ENCODE results near the gene EP400. TPM values are rescaled to one million over a fixed set of nuclear protein-coding genes. Genes with fewer than 3 reads are reported as not detected.

EP400 gene
- total and polyA plus RNA-seq, 9 of the 15 experiments (the other 6 are each of a cell fraction or from before 2014, with no cell fraction given): 4.5 to 58.0 (median 7.0) TPM

DNA sequence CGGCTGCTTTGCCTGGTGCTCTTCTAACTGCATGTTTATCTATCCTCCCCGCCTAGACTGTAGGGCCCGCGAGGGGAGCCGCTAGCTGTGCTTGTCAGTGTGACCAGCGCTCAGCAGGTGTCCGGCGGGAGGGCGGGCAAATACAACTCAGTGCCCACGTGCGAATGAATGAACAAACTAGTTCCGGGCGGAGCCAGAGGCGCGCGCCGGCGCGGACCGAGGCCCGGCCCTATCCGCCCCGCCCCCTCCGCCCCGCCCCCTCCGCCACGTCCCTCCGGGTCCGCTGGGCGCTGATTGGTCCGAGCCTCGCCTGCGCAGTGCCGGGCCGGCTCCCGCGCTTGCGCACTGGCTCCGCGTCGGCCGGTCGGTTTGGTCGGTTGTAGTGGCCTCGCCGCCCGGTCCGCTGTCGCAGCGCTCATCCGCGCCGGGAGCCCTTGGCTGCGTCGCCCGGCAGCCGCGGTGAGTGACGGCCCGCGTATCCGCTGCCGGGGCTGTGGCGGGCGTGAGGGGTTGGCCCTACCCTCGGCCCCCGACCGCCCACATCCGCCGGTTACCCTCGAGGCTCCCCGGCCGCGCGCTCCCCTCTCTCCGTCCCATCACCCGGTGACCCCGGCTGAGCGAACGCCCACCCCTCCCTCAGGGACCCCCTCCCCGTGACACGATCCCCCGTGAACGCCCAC is 134.3 kb downstream of the EP400 start (continued):
- TF ChIP-seq TRIM25 (IDR thresholded peaks at IDR 0.05; ENCODE audit: borderline replicate concordance) (no peak), ZZZ3 (IDR thresholded peaks at IDR 0.05) (no peak), CBFA2T3 (IDR thresholded peaks at IDR 0.05) (peak; percentile 39; the same call in 1 of the 2 replicates), CHD2 (IDR thresholded peaks at IDR 0.05; ENCODE audit: low read depth, low read length) (peak; percentile 14; the same call in 1 of the 2 replicates), TAL1 (IDR thresholded peaks at IDR 0.05) (no peak), POLR2B (IDR thresholded peaks at IDR 0.05; ENCODE audit: low read depth, partially characterized antibody) (peak; percentile 86), MITF (IDR thresholded peaks at IDR 0.05) (0 out of 2 replicates have a peak, but pooled peaks have one; percentile 8), ZNF24 (IDR thresholded peaks at IDR 0.05) (peak; percentile 74), POLR2H (tag; IDR thresholded peaks at IDR 0.05; ENCODE audit: low read depth) (peak; percentile 42), PHF21A (IDR thresholded peaks at IDR 0.05; ENCODE audit: borderline replicate concordance, low read depth) (no peak), PRPF4 (IDR thresholded peaks at IDR 0.05; ENCODE audit: insufficient read depth, low read depth, low read length, poor library complexity, severe bottlenecking) (peak; percentile 37), SMAD3 (CRISPR knock-in tag; conservative IDR thresholded peaks at IDR 0.05) (no peak), LEF1 (IDR thresholded peaks at IDR 0.05) (0 out of 2 replicates have a peak, but pooled peaks have one; percentile 51), GATAD2B (IDR thresholded peaks at IDR 0.05; ENCODE audit: borderline replicate concordance) (peak; percentile 44; the same call in 1 of the 2 replicates), NCOA6 (IDR thresholded peaks at IDR 0.05) (no peak), ZKSCAN3 (CRISPR knock-in tag; IDR thresholded peaks at IDR 0.05) (no peak), ZNF133 (CRISPR knock-in tag; IDR thresholded peaks at IDR 0.05) (no peak), TCFL5 (CRISPR knock-in tag; conservative IDR thresholded peaks at IDR 0.05) (no peak), EP400 (IDR thresholded peaks at IDR 0.05) (peak; percentile 79), NONO (IDR thresholded peaks at IDR 0.05; ENCODE audit: low read depth in 2 of 2, low read length in 1 of 2) (peak; percentile 51 to 70; a peak in 3 of 4 replicates), C11orf30 (IDR thresholded peaks at IDR 0.05; ENCODE audit: low read depth) (no peak), RNF2 (IDR thresholded peaks at IDR 0.05) (peak; percentile 63; the same call in 1 of the 2 replicates), USF2 (CRISPR knock-in tag; IDR thresholded peaks at IDR 0.05) (peak; percentile 52), ZBTB17 (CRISPR knock-in tag; IDR thresholded peaks at IDR 0.05) (0 out of 2 replicates have a peak, but pooled peaks have one; percentile 46), ID3 (CRISPR knock-in tag; IDR thresholded peaks at IDR 0.05) (no peak), ID3 (tag; IDR thresholded peaks at IDR 0.05) (no peak)
- TF ChIP-seq, protein P1, sequence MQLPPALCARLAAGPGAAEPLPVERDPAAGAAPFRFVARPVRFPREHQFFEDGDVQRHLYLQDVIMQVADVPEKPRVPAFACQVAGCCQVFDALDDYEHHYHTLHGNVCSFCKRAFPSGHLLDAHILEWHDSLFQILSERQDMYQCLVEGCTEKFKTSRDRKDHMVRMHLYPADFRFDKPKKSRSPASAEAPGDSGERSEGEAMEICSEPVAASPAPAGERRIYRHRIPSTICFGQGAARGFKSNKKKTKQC (CRISPR knock-in tag; IDR thresholded peaks at IDR 0.05): 0 out of 2 replicates have a peak, but pooled peaks have one; percentile 45
